SK-N-SH treated with all-trans-retinoic acid at 6 μM for 48 hours (cell line): ENCODE data around the gene ZNF658.
"Not testable (repeated sequence)": the region's sequence is repeated elsewhere in the genome, so short reads cannot be mapped to it uniquely, and the experiment has no call there.

ENCODE experiments used
- ARNTL ChIP-seq: fragments of 450-650 bp; formaldehyde crosslinking; IDR thresholded peaks from 2 replicates; pipeline ENCODE4 v1.5.0; 2020; ENCODE audit warnings: low read depth, mild to moderate bottlenecking, moderate library complexity, borderline replicate concordance
- ESRRG ChIP-seq: fragments of 250-450 bp; sonication (Bioruptor Pico); IDR thresholded peaks from 2 replicates; pipeline ENCODE4 v1.6.1; 2021; ENCODE audit warnings: mild to moderate bottlenecking
- PPARA ChIP-seq: fragments of 250-450 bp; sonication (Bioruptor Pico); IDR thresholded peaks from 2 replicates; pipeline ENCODE4 v1.5.0; 2020; ENCODE audit warnings: mild to moderate bottlenecking, borderline replicate concordance
- RARB ChIP-seq: fragments of 250-450 bp; sonication (Bioruptor Pico); IDR thresholded peaks from 2 replicates; pipeline ENCODE4 v1.8.0; 2021; ENCODE audit warnings: mild to moderate bottlenecking, moderate library complexity
- SNAI2 ChIP-seq: fragments of 250-450 bp; sonication (Bioruptor Pico); IDR thresholded peaks from 2 replicates; pipeline ENCODE4 v1.5.0; 2020; ENCODE audit warnings: mild to moderate bottlenecking, moderate library complexity
- TOX ChIP-seq: fragments of 250-450 bp; sonication (Bioruptor Pico); IDR thresholded peaks from 2 replicates; pipeline ENCODE4 v1.8.0; 2021; ENCODE audit warnings: mild to moderate bottlenecking, moderate library complexity, borderline replicate concordance
- ZC3H10 ChIP-seq: fragments of 250-450 bp; sonication (Bioruptor Pico); IDR thresholded peaks from 2 replicates; pipeline ENCODE4 v1.5.1; 2021; ENCODE audit warnings: mild to moderate bottlenecking, moderate library complexity
- ZFP3 ChIP-seq: fragments of 250-450 bp; sonication (Bioruptor Pico); IDR thresholded peaks from 2 replicates; pipeline ENCODE4 v1.5.0; 2020; ENCODE audit warnings: mild to moderate bottlenecking, moderate library complexity
- ZFP30 ChIP-seq: fragments of 450-650 bp; formaldehyde crosslinking; IDR thresholded peaks from 2 replicates; pipeline ENCODE4 v1.5.0; 2022; ENCODE audit warnings: mild to moderate bottlenecking, moderate library complexity
- ZNF70 ChIP-seq: fragments of 450-650 bp; formaldehyde crosslinking; IDR thresholded peaks from 2 replicates; pipeline ENCODE4 v1.5.0; 2020; ENCODE audit warnings: mild to moderate bottlenecking, moderate library complexity
- ZNF8 ChIP-seq: fragments of 450-650 bp; formaldehyde crosslinking; IDR thresholded peaks from 2 replicates; pipeline ENCODE4 v1.5.0; 2020; ENCODE audit warnings: mild to moderate bottlenecking, moderate library complexity
- TF ChIP-seq, protein P1 (sequence below): fragments of 250-450 bp; sonication (Bioruptor Pico); IDR thresholded peaks from 2 replicates; pipeline ENCODE4 v1.8.0; 2020; ENCODE audit warnings: mild to moderate bottlenecking, moderate library complexity, borderline replicate concordance
- TF ChIP-seq, protein P2 (sequence below): fragments of 250-450 bp; sonication (Bioruptor Pico); IDR thresholded peaks from 2 replicates; pipeline ENCODE4 v1.5.0; 2020; ENCODE audit warnings: mild to moderate bottlenecking, moderate library complexity

DNA sequence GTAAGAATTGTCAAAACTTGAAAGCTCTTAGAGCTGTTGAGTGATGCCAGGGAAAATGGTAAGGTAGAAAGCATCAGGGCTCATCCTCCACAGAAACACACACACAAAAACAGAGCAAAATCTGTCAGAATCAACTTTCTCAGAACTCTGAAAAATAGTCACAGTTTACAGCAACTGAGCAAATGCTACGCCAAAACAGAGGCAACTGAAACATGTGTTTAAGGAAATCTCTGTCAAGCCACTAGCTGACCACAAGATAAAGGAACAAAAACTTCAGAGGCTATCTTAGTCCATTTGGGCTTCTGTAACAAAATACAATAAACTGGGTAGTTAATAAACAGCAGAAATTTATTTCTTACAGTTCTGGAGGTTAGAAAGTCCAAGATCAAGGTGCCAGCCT lies 10.2 kb upstream of the ZNF658 start:
- TF ChIP-seq, protein P1, sequence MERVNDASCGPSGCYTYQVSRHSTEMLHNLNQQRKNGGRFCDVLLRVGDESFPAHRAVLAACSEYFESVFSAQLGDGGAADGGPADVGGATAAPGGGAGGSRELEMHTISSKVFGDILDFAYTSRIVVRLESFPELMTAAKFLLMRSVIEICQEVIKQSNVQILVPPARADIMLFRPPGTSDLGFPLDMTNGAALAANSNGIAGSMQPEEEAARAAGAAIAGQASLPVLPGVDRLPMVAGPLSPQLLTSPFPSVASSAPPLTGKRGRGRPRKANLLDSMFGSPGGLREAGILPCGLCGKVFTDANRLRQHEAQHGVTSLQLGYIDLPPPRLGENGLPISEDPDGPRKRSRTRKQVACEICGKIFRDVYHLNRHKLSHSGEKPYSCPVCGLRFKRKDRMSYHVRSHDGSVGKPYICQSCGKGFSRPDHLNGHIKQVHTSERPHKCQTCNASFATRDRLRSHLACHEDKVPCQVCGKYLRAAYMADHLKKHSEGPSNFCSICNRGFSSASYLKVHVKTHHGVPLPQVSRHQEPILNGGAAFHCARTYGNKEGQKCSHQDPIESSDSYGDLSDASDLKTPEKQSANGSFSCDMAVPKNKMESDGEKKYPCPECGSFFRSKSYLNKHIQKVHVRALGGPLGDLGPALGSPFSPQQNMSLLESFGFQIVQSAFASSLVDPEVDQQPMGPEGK (CRISPR knock-in tag): not testable (repeated sequence)
- not testable (repeated sequence) for TF ChIP-seq ZNF8 (CRISPR knock-in tag); ARNTL (CRISPR knock-in tag); RARB; ZFP30; TOX; ZNF70 (CRISPR knock-in tag); ESRRG; ZFP3 (CRISPR knock-in tag); ZC3H10 (CRISPR knock-in tag); SNAI2 (CRISPR knock-in tag); PPARA (CRISPR knock-in tag)
- TF ChIP-seq, protein P2, sequence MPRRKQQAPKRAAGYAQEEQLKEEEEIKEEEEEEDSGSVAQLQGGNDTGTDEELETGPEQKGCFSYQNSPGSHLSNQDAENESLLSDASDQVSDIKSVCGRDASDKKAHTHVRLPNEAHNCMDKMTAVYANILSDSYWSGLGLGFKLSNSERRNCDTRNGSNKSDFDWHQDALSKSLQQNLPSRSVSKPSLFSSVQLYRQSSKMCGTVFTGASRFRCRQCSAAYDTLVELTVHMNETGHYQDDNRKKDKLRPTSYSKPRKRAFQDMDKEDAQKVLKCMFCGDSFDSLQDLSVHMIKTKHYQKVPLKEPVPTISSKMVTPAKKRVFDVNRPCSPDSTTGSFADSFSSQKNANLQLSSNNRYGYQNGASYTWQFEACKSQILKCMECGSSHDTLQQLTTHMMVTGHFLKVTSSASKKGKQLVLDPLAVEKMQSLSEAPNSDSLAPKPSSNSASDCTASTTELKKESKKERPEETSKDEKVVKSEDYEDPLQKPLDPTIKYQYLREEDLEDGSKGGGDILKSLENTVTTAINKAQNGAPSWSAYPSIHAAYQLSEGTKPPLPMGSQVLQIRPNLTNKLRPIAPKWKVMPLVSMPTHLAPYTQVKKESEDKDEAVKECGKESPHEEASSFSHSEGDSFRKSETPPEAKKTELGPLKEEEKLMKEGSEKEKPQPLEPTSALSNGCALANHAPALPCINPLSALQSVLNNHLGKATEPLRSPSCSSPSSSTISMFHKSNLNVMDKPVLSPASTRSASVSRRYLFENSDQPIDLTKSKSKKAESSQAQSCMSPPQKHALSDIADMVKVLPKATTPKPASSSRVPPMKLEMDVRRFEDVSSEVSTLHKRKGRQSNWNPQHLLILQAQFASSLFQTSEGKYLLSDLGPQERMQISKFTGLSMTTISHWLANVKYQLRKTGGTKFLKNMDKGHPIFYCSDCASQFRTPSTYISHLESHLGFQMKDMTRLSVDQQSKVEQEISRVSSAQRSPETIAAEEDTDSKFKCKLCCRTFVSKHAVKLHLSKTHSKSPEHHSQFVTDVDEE (CRISPR knock-in tag): not testable (repeated sequence)
